ENCODE data around the gene OR51Q1.

Gene OR51Q1

DNA sequence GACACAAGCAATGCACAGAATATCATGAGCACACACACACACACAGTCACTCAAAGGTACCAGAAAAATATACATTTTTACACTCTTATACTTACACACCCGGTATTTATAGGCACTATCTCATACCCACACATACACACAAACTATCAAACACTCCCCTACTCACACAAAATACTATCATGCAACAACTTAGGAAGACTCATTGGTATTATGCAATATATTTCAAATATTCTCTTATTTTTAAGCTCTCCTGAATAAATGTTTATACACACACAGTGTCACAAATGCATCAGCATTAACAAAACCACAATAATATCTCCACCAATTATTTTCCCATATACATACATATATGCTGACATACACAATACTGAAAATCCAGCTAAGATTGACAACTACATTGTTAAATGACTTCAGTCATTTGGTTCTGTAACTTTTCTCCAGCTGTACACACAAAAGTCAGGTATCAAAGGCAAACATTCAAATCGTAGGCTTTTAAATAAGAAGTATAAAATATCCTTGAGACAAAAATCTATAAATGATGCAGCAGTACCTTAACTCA is 22.0 kb downstream of the OR51Q1 start:
- no peaks in the 10 kb centered on the region for H3K9me3 ChIP-seq (ENCODE audit: control insufficient read depth, low read length)
- whole genome bisulfite sequencing, 2 experiments: 91 to 100% methylated on average over 1 to 2 of the region's 2 CpGs

DNA sequence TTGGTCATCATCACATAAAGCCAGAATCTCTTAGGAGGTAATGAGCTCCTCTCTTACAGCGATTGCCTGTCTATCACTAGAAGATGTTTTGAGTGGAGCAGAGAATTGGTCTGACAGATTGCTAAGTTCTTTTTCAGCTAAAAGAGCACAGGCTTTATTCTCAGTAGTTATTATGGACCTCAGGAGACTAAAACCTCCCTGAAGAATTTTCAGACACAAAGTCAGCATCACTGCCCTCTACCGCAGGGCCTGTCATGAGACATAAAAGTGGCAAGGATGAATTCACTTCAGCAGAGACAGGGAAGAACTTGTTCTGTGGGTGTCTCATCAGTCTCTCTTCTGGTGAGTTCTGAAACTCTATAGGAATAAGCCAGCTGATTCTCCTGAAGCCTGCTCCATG is 27.1 kb downstream of the OR51Q1 start, which contains the start of gene OR51I2:
Gene OR51I2 (plus strand): TSS at position 301 of the 400 bp plus-strand sequence. CDS start 4,166 bp downstream, outside the sequence.
- no peak within 1 kb of the TSS for H3K4me3 ChIP-seq (ENCODE audit: insufficient read depth, low read depth, low read length)
- H3K4me1 ChIP-seq (ENCODE audit: control insufficient read depth, insufficient read depth, low read length): no peaks in the 10 kb centered on the region
- H3K36me3 ChIP-seq (ENCODE audit: control insufficient read depth, insufficient read depth, low read length): no peaks in the 10 kb centered on the region
- WGBS, 2 experiments: 91 to 94% methylated on average over 2 of the region's 2 CpGs
- H3K27ac ChIP-seq (ENCODE audit: insufficient read depth, low read depth, low read length, poor library complexity, severe bottlenecking): no peak within 1 kb of the TSS
- H3K9me3 ChIP-seq (ENCODE audit: control insufficient read depth, low read length): no peaks in the 10 kb centered on the region
- H3K27me3 ChIP-seq (ENCODE audit: control insufficient read depth, insufficient read depth, low read length, poor library complexity, severe bottlenecking): no peaks in the 10 kb centered on the region

More for the DNA sequence above, 22.0 kb downstream of the OR51Q1 start:
- no peak overlapping the region for H3K4me3 ChIP-seq (ENCODE audit: insufficient read depth, low read depth, low read length)
- H3K36me3 ChIP-seq (ENCODE audit: control insufficient read depth, insufficient read depth, low read length): no peaks in the 10 kb centered on the region
- no peaks in the 10 kb centered on the region for H3K4me1 ChIP-seq (ENCODE audit: control insufficient read depth, insufficient read depth, low read length)
- H3K27me3 ChIP-seq (ENCODE audit: control insufficient read depth, insufficient read depth, low read length, poor library complexity, severe bottlenecking): no peaks in the 10 kb centered on the region
- no peak overlapping the region for H3K27ac ChIP-seq (ENCODE audit: insufficient read depth, low read depth, low read length, poor library complexity, severe bottlenecking)

DNA sequence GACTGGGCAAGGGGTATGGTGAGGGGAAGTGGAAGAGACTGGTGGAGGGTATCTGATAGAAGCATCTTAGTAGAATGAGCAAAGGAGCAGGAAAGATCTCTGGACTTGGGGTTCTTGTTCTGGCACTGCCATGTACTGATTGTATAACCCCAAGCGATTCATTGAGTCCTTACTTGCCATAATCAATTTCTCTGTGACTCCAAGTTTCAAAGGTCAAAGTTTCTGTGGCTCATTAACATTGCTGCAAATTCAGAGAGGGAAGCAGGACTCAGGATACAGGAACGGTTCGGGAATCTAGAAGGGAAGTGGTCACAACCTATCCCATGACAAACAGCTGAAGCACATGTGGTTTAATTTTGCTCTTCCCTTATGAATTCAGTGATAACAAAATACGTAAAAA is 27.5 kb downstream of the OR51Q1 start:
- Histone ChIP-seq H3K9me3 (ENCODE audit: control insufficient read depth, low read length) (no peaks in the 10 kb centered on the region), H3K36me3 (ENCODE audit: control insufficient read depth, insufficient read depth, low read length) (no peaks in the 10 kb centered on the region), H3K27me3 (ENCODE audit: control insufficient read depth, insufficient read depth, low read length, poor library complexity, severe bottlenecking) (no peaks in the 10 kb centered on the region), H3K4me1 (ENCODE audit: control insufficient read depth, insufficient read depth, low read length) (no peaks in the 10 kb centered on the region), H3K4me3 (ENCODE audit: insufficient read depth, low read depth, low read length) (no peak overlapping the region), H3K27ac (ENCODE audit: insufficient read depth, low read depth, low read length, poor library complexity, severe bottlenecking) (no peak overlapping the region)
- 93 to 96% methylated on average over 3 to 4 of the region's 4 CpGs for WGBS, 2 experiments

DNA sequence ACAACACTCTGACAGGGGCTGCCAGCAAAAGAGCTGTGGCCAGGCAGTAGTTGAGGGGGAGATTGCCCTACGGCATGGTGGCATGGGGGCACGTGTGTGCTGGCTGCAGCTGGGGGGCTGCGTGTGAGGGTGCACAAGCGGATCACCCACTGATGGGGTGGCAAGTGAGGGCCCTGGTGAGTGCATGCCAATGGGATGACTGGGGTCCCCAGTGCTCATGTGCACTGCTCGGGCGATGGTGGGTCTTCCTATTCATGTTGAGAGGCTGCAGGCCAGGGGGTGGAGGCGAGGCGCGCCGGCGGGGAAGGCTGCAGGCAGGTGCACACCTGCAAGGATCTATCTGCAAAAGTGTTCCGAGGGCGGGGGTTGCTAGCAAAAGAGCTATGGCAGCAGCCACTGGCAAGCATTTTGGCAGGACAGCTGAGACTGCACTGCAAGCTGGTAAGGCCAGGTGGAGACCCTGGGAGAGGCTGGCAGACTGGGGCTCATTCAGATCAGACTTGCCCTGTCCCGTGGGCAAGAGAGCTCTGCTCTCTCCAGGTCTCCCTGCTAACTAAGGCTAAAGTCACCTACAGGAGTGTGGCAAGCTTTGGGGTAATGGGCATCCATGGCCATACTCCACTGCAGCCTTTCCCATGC is 39.2 kb downstream of the OR51Q1 start:
- no peak overlapping the region for H3K27ac ChIP-seq (ENCODE audit: insufficient read depth, low read depth, low read length, poor library complexity, severe bottlenecking)
- no peaks in the 10 kb centered on the region for H3K4me1 ChIP-seq (ENCODE audit: control insufficient read depth, insufficient read depth, low read length)
- H3K9me3 ChIP-seq (ENCODE audit: control insufficient read depth, low read length): no peaks in the 10 kb centered on the region
- WGBS, 2 experiments: 93 to 94% methylated on average over 14 of the region's 14 CpGs
- H3K4me3 ChIP-seq (ENCODE audit: insufficient read depth, low read depth, low read length): no peak overlapping the region
- no peaks in the 10 kb centered on the region for H3K36me3 ChIP-seq (ENCODE audit: control insufficient read depth, insufficient read depth, low read length)
- no peaks in the 10 kb centered on the region for H3K27me3 ChIP-seq (ENCODE audit: control insufficient read depth, insufficient read depth, low read length, poor library complexity, severe bottlenecking)

DNA sequence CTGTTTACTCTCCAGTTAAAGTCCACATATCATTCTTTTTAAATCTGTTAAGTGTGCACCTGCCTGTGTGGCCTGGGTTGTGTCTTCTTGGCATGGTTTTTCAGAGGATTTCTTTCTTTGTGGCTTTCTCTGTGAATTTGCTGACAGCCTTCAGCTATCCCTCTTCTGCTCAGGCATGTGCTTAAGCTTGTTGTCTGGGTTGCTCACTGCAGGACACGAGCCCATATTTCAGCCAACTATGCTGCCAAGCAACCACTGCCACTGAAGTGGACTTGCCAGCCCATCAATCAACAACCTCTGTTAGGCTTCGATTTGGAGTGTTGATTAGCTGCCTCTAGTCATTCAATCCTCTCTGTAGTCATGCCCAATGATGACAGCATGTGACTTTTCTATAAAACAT is 45.6 kb downstream of the OR51Q1 start:
- Histone ChIP-seq H3K27ac (ENCODE audit: insufficient read depth, low read depth, low read length, poor library complexity, severe bottlenecking) (no peak overlapping the region), H3K9me3 (ENCODE audit: control insufficient read depth, low read length) (no peaks in the 10 kb centered on the region), H3K4me1 (ENCODE audit: control insufficient read depth, insufficient read depth, low read length) (no peaks in the 10 kb centered on the region), H3K4me3 (ENCODE audit: insufficient read depth, low read depth, low read length) (no peak overlapping the region), H3K27me3 (ENCODE audit: control insufficient read depth, insufficient read depth, low read length, poor library complexity, severe bottlenecking) (no peaks in the 10 kb centered on the region), H3K36me3 (ENCODE audit: control insufficient read depth, insufficient read depth, low read length) (no peaks in the 10 kb centered on the region)
- 83 to 86% methylated on average over 2 of the region's 2 CpGs for WGBS, 2 experiments

All from ectodermal cell (in vitro differentiated cells).